Skeletal muscle tissue (tissue), 4 donors: Measurements from ENCODE around the gene FLNA. TPM values are rescaled to one million over a fixed set of nuclear protein-coding genes. Genes with fewer than 3 reads are reported as not detected.

ENCODE experiments used
- H3K27ac ChIP-seq: one replicate; pipeline ENCODE4 v1.7.0; 2013; ENCODE audit warnings: mild to moderate bottlenecking, low read depth, low read length, inconsistent platforms
- H3K27me3 ChIP-seq, 3 donors: one replicate each; pipeline ENCODE4 v1.7.0; 2013; ENCODE audit warnings: low read length in 3 of 3; ENCODE audit not compliant: control insufficient read depth in 3 of 3, insufficient read depth in 3 of 3
- H3K36me3 ChIP-seq, 3 donors: one replicate each; pipeline ENCODE4 v1.7.0; 2013; ENCODE audit warnings: low read length in 3 of 3; ENCODE audit not compliant: control insufficient read depth in 3 of 3, insufficient read depth in 3 of 3
- H3K4me1 ChIP-seq, 3 donors: one replicate each; pipeline ENCODE4 v1.7.0; 2013; ENCODE audit warnings: low read length in 3 of 3, mild to moderate bottlenecking in 3 of 3; ENCODE audit not compliant: control insufficient read depth in 3 of 3, insufficient read depth in 3 of 3
- H3K4me3 ChIP-seq, 3 donors: one replicate each; pipeline ENCODE4 v1.7.0; 2013; ENCODE audit warnings: low read length in 3 of 3
- H3K9ac ChIP-seq, 3 donors: one replicate each; pipeline ENCODE4 v1.7.0; 2013; ENCODE audit warnings: low read length in 3 of 3, mild to moderate bottlenecking in 3 of 3, moderate library complexity in 2 of 3, low read depth in 1 of 3
- H3K9me3 ChIP-seq, 3 donors: one replicate each; pipeline ENCODE4 v1.7.0; 2013; ENCODE audit warnings: low read length in 3 of 3; ENCODE audit not compliant: control insufficient read depth in 3 of 3
- total RNA-seq: library from RNA; depleted of rRNA; stranded (reverse); fragments of >200 nt; gene quantifications from one replicate; pipeline ENCODE4 v1.2.3, GENCODE V29; 2014
- donor health status: Osteomylitis.

Gene FLNA
- total RNA-seq, 1 donor from 2014 or later = 331 TPM

DNA sequence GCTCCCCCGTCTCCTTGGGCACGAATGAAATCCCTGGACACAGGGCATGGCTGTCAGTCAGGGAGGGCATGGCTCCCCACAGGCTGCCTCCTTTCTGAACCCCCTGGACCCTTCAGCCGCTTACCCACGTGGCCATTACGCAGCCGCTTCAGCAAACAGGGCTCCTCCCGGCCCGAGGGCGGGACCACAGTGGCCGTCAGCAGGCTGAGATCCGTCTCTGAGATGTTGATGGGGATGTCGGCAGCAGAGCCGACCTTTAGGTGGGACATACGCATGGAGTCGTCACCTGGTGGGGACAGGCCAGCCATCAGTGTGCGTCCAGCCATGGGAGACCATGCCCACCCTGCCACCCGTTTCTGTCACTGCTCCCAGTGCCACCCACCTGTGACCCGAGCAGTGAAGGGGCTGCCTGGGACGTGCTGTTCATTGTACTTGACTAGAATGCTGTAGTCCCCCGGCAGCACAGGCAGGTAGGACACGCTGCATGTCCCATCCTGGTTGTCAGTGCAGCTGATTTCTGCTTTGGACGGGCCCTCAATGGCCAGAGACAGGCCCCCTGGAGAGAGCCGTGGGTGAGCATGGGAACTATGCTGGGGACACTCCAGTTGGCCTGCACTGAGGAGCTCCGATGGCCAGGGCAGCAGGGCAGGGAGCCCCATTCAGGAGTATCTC lies 21.1 kb downstream of the FLNA start:
- no peaks in the 10 kb centered on the region for H3K4me1 ChIP-seq

DNA sequence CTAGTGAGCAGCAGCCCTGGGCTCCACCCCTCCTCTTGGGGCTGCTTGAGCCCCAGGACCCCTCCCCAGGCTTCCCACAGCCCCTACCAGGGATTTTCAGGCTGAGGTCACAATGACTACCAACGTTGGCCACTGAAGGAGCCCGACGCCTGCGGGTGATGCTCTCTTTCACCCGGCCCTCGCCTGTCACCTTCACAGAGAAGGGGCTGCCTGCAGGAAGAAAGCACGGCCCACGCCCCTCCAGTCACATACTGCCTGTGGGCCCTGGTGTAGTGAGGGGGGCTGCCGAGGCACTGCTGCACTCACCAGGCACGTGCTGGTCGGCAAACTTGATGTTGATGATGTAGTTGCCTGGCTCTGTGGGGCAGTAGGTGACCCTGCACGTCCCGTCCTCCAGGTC lies 22.0 kb downstream of the FLNA start:
- Histone ChIP-seq H3K4me1 (no peaks in the 10 kb centered on the region), H3K36me3 (peaks cover 12 to 24% (median 16%) of the 10 kb centered on the region in 3 donors), H3K4me3 (no peak overlapping the region), H3K27me3 (no peaks in the 10 kb centered on the region), H3K9me3 (no peaks in the 10 kb centered on the region), H3K9ac (no peak overlapping the region), H3K27ac (no peak overlapping the region)

More for the DNA sequence above, 21.1 kb downstream of the FLNA start:
- no peaks in the 10 kb centered on the region for H3K9me3 ChIP-seq
- H3K27me3 ChIP-seq = no peaks in the 10 kb centered on the region
- no peak overlapping the region for H3K9ac ChIP-seq
- peaks cover 14 to 24% (median 16%) of the 10 kb centered on the region in 3 donors for H3K36me3 ChIP-seq
- no peak overlapping the region for H3K27ac ChIP-seq
- H3K4me3 ChIP-seq = no peak overlapping the region

DNA sequence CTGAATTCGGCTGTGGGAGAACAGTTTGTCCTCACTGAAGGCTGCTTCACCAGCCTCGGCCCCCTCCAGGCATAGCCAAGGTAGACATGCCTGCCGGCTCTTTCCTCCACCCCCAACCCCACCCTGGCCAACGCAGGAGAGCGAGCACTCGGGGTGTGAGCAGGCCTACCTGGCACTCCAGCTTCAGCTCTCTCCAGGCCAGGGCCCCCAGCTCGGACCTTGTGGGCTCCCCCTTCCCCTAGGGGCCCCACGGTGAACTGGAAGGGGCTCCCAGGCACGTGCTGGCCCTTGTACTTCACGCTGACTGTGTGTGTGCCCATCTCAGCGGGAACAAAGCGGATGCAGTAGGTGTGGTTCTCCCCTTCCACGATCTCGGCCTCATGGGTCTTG lies 22.4 kb downstream of the FLNA start:
- H3K9me3 ChIP-seq = no peaks in the 10 kb centered on the region
- H3K9ac ChIP-seq = no peak overlapping the region
- H3K4me1 ChIP-seq = no peaks in the 10 kb centered on the region
- no peak overlapping the region for H3K27ac ChIP-seq
- no peak overlapping the region for H3K4me3 ChIP-seq
- peaks cover 12 to 20% (median 16%) of the 10 kb centered on the region in 3 donors for H3K36me3 ChIP-seq
- no peaks in the 10 kb centered on the region for H3K27me3 ChIP-seq

DNA sequence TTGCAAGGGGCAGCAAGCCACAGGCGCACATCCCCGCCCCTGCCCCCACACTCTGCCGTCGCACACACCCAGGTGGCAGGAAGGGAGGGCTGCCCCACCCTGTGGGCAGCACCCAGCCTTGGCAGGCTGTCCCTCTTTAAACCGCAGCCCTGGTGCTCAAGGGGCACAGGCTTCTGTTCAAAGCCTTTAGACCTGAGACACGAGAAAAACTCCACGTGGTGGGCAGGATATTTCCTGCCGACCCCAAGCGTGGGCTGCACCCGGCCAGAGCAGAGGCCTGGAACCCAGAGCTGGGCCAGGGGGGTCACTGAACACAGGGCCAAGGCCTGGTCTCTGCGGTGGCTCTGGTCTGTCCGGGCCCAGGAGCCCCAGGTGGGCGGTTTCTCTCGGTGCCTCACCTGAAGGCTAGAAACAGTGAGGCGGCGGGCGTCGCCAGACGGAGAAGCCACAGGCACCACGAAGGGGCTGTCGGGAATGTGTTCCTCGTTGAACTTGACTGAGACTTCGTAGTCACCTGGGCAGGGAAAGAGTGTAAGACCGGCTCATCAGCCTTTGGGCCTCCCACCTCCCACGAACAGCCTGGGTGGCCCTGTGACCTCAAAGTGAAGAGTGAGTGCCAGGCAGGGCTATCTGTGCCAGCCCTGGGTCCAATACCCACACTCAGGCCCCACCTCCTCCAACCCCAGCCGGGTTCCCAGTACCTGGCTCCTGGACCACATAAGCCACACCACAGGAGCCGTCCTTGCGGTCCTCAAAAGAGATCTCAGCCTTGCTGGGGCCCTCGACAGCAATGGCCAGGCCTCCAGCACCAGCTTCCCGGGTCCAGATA lies 23.0 kb downstream of the FLNA start:
- H3K27ac ChIP-seq = no peak overlapping the region
- no peaks in the 10 kb centered on the region for H3K27me3 ChIP-seq
- peaks cover 12 to 19% (median 16%) of the 10 kb centered on the region in 3 donors for H3K36me3 ChIP-seq
- no peaks in the 10 kb centered on the region for H3K9me3 ChIP-seq
- no peak overlapping the region for H3K4me3 ChIP-seq
- H3K9ac ChIP-seq = no peak overlapping the region
- H3K4me1 ChIP-seq = no peaks in the 10 kb centered on the region

DNA sequence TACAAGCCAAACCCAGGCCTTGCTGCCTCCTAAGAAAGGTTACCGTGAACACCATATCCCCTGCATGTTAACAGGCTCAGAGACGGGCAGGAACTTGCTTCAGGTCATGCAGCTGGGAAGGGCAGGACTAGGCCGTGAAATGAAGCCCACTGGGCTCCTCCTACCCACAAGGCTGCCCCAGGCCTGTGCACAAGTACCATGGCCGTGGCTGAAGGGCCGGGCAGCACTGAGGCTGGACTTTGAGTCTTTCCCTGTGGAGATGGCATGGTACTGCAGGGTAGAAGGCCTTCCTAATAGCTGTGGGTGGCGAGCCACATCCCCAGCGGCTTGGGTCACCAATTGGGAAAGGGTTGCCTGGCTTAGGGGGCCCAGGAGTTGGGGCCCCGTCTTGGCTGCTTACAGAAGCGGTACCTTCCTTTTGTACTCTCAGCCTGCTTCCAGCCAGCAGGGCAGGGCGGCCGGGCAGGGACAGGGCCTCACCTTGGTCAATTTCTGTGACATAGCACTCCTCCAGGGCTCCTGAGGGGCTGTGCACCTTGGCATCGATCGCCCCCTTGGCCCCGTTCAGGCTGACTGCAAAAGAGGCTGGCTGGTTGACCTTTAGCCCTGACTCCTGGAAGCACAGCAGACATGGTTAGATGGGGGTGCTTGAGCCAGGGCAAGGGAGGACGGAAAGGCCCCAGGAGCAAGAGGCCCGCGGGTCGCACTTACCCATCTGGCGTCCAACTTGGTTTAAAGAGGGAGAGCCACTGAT lies 23.8 kb downstream of the FLNA start:
- H3K4me3 ChIP-seq = no peak overlapping the region
- no peaks in the 10 kb centered on the region for H3K27me3 ChIP-seq
- H3K36me3 ChIP-seq = peaks cover 12 to 19% (median 16%) of the 10 kb centered on the region in 3 donors
- no peak overlapping the region for H3K9ac ChIP-seq
- no peaks in the 10 kb centered on the region for H3K4me1 ChIP-seq
- no peaks in the 10 kb centered on the region for H3K9me3 ChIP-seq
- no peak overlapping the region for H3K27ac ChIP-seq

DNA sequence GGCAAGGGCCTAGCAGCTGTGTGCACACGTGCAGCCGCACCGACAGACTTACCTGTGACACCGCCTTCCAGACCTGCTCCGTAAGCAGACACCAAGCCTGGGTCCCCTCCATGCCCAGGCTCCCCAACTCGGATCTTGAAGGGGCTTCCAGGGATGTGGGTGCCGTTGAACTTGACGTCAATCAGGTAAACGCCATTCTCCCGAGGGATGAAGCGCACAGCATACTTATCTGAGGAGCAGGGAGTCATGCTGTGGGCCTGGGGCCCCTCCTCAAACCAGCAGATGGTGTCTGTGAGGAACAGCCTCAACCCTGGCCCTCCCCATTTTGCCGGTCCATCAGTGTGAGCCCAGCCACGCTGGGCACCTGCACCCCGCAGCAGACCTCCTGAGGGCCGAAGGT lies 24.5 kb downstream of the FLNA start:
- no peak overlapping the region for H3K27ac ChIP-seq
- no peak overlapping the region for H3K9ac ChIP-seq
- H3K36me3 ChIP-seq = peaks cover 12 to 19% (median 16%) of the 10 kb centered on the region in 3 donors

DNA sequence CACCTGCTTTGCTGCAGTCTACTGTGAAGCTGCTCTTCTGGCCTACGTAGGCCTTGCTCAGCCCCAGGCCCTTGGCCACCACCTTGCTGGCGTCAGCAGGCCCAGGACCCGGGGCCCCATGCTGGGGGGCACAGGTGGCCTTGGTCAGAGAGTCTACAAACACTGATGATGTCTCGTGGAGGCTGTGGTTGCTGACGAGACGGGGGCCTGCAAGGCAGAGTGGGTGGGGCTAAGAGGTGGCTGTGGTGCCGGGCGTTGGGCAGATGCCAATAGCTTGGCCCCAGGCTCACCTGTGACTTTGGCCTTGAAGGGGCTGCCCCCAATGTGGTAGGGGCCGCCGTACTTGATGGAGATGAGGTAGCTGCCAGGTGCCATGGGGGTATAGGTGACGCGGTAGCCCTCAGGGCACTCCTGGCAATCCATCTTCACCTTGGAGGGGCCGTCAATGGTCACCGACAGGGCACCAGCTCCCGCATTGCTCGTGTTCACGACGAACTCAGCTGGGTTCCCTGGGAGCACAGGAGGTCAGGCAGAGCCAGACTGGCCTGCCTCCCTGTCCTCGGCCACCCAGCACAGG lies 25.0 kb downstream of the FLNA start:
- Histone ChIP-seq H3K36me3 (peaks cover 12 to 19% (median 16%) of the 10 kb centered on the region in 3 donors), H3K4me1 (no peaks in the 10 kb centered on the region), H3K27me3 (no peaks in the 10 kb centered on the region), H3K9me3 (no peaks in the 10 kb centered on the region), H3K9ac (no peak overlapping the region), H3K27ac (no peak overlapping the region), H3K4me3 (no peak overlapping the region)

More for the DNA sequence above, 24.5 kb downstream of the FLNA start:
- Histone ChIP-seq H3K9me3 (no peaks in the 10 kb centered on the region), H3K4me3 (no peak overlapping the region), H3K27me3 (no peaks in the 10 kb centered on the region), H3K4me1 (no peaks in the 10 kb centered on the region)

DNA sequence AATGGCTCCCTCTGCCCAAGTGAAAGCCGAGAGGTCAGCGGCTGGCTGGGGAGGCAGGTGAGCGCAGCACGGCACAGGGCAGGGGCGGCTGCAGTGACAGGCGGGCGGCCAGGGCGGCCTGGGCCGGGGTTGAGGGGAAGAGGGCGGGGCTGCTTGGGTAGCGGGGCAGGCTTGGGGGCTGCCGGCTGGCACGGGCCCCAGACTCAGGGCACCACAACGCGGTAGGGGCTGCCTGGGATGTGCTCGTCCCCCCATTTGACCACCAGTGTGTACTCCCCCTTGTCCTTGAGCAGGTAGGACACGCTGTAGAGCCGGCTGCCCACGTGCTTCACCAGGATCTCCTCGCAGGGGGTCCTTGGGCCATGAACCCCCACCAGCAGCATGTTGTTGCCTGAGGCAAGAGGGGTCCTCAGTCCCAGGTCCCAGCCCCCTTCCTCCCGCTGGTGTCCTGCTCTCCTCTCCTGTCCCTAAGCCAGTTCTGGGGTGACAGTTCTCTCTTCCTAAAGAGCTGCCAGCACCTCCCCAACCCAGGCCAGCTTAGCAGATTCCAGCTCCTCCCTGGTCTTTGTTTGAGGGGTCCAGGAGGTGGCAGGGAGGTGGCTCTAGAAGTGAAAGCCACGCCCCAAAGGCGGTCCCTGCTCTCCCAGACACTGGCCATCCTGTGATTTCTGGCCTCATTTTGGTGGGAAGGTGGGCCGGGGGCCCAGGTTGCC lies 25.6 kb downstream of the FLNA start:
- H3K9ac ChIP-seq = no peak overlapping the region
- H3K27ac ChIP-seq = no peak overlapping the region
- peaks cover 7 to 16% (median 12%) of the 10 kb centered on the region in 3 donors for H3K36me3 ChIP-seq
- no peaks in the 10 kb centered on the region for H3K4me1 ChIP-seq
- no peaks in the 10 kb centered on the region for H3K9me3 ChIP-seq
- no peaks in the 10 kb centered on the region for H3K27me3 ChIP-seq
- H3K4me3 ChIP-seq = no peak overlapping the region

DNA sequence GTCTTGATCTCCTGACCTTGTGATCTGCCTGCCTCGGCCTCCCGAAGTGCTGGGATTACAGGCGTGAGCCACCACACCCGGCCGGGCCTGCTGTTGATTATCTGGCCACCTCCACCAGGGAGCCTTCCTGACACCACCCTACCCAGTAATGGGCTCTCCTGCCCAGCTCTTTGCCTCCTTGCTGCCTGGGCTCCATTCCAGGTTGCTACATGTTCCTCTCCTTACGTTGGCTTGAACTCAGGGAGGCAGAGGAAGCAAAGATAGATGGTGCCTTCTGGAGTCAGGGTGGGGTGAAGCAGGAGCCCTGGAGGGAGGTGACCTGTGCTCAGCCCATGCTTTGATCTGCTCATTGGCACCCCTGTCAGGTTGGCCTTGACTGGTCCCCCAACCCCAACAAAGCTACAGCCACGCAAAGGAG lies 26.3 kb downstream of the FLNA start:
- no peaks in the 10 kb centered on the region for H3K4me1 ChIP-seq
- peaks cover 3 to 11% (median 10%) of the 10 kb centered on the region in 3 donors for H3K36me3 ChIP-seq
- H3K27ac ChIP-seq = no peak overlapping the region
- no peaks in the 10 kb centered on the region for H3K9me3 ChIP-seq
- no peak overlapping the region for H3K4me3 ChIP-seq
- no peak overlapping the region for H3K9ac ChIP-seq
- no peaks in the 10 kb centered on the region for H3K27me3 ChIP-seq
